ENCODE results near the gene PATJ. TPM values are rescaled to one million over a fixed set of nuclear protein-coding genes. Genes with fewer than 3 reads are reported as not detected.

The PATJ gene
- polyA plus RNA-seq, 1 donor from 2014 or later = 7.8 TPM

GRCh38 chr1:62043154-62043553 lies 300.9 kb downstream of the PATJ start:
- Histone ChIP-seq H3K36me3 (ENCODE audit: insufficient read depth, low read length) (no peaks in the 10 kb centered on the region), H3K27me3 (ENCODE audit: insufficient read depth, low read depth, low read length) (no peaks in the 10 kb centered on the region), H3K9ac (ENCODE audit: low read length) (no peak overlapping the region), H3K4me2 (ENCODE audit: low read length) (no peak overlapping the region), H2AFZ (ENCODE audit: low read depth, low read length) (no peak overlapping the region), H3K27ac (ENCODE audit: low read length) (no peak overlapping the region), H3F3A (ENCODE audit: insufficient read depth, low read length, poor library complexity, severe bottlenecking) (no peaks in the 10 kb centered on the region), H3K79me2 (replicated peaks; ENCODE audit: insufficient read depth, low read length) (no peaks in the 10 kb centered on the region), H3K4me3 (ENCODE audit: low read length) (no peak overlapping the region), H3K9me3 (ENCODE audit: low read length) (no peaks in the 10 kb centered on the region), H4K20me1 (ENCODE audit: insufficient read depth) (no peaks in the 10 kb centered on the region), H3K9me2 (ENCODE audit: insufficient read depth, low read length) (no peaks in the 10 kb centered on the region)
- no peak for TF ChIP-seq POLR2AphosphoS5 (IDR thresholded peaks at IDR 0.05)
- no peak for TF ChIP-seq TAF1 (IDR thresholded peaks at IDR 0.05; ENCODE audit: low read depth)
- TF ChIP-seq REST (IDR thresholded peaks at IDR 0.05; ENCODE audit: borderline replicate concordance) = no peak
- no peak for TF ChIP-seq EP300 (conservative IDR thresholded peaks at IDR 0.05; ENCODE audit: poor library complexity, severe bottlenecking)
- TF ChIP-seq EZH2 (IDR thresholded peaks at IDR 0.05; ENCODE audit: borderline replicate concordance, insufficient read depth, low read length, poor library complexity, severe bottlenecking) = no peak
- TF ChIP-seq CTCF (IDR thresholded peaks at IDR 0.05; ENCODE audit: poor library complexity, severe bottlenecking) = no peak
- no peak for TF ChIP-seq RAD21 (conservative IDR thresholded peaks at IDR 0.05)
- no peak for TF ChIP-seq SMC3 (conservative IDR thresholded peaks at IDR 0.05; ENCODE audit: poor library complexity)
- no peak for TF ChIP-seq MXI1 (conservative IDR thresholded peaks at IDR 0.05; ENCODE audit: poor library complexity, severe bottlenecking)

- Histone ChIP-seq H4K20me1 (ENCODE audit: insufficient read depth) (no peaks in the 10 kb centered on the region), H3K4me3 (ENCODE audit: low read length) (no peak overlapping the region), H3K27me3 (ENCODE audit: insufficient read depth, low read depth, low read length) (no peaks in the 10 kb centered on the region), H3K27ac (ENCODE audit: low read length) (no peak overlapping the region), H3K9me2 (ENCODE audit: insufficient read depth, low read length) (no peaks in the 10 kb centered on the region), H3K4me2 (ENCODE audit: low read length) (no peak overlapping the region), H3K36me3 (ENCODE audit: insufficient read depth, low read length) (no peaks in the 10 kb centered on the region), H2AFZ (ENCODE audit: low read depth, low read length) (no peak overlapping the region), H3K79me2 (replicated peaks; ENCODE audit: insufficient read depth, low read length) (no peaks in the 10 kb centered on the region), H3K9me3 (ENCODE audit: low read length) (no peaks in the 10 kb centered on the region), H3K9ac (ENCODE audit: low read length) (no peak overlapping the region), H3F3A (ENCODE audit: insufficient read depth, low read length, poor library complexity, severe bottlenecking) (no peaks in the 10 kb centered on the region)
- no peak for TF ChIP-seq RAD21 (conservative IDR thresholded peaks at IDR 0.05)
- TF ChIP-seq POLR2AphosphoS5 (IDR thresholded peaks at IDR 0.05) = no peak
- no peak for TF ChIP-seq EZH2 (IDR thresholded peaks at IDR 0.05; ENCODE audit: borderline replicate concordance, insufficient read depth, low read length, poor library complexity, severe bottlenecking)
- no peak for TF ChIP-seq MXI1 (conservative IDR thresholded peaks at IDR 0.05; ENCODE audit: poor library complexity, severe bottlenecking)
- TF ChIP-seq REST (IDR thresholded peaks at IDR 0.05; ENCODE audit: borderline replicate concordance) = no peak
- no peak for TF ChIP-seq CTCF (IDR thresholded peaks at IDR 0.05; ENCODE audit: poor library complexity, severe bottlenecking)
- no peak for TF ChIP-seq TAF1 (IDR thresholded peaks at IDR 0.05; ENCODE audit: low read depth)
- no peak for TF ChIP-seq SMC3 (conservative IDR thresholded peaks at IDR 0.05; ENCODE audit: poor library complexity)
- TF ChIP-seq EP300 (conservative IDR thresholded peaks at IDR 0.05; ENCODE audit: poor library complexity, severe bottlenecking) = no peak
Measured at GRCh38 chr1:62045574-62045973, 303.3 kb downstream of the PATJ start.

Data from neural cell (in vitro differentiated cells).